Stimulated activated CD8-positive, alpha-beta memory T cell treated with anti-CD3 and anti-CD28 coated beads, Interleukin-12 subunit alpha, Interleukin-12 subunit beta, amount 100 ng/mL, for 4 hours (primary cell): ENCODE data around the gene ALOX5.
A peak's percentile ranks its signal among the peaks of the same experiment; 100 is the strongest.
"Not testable (repeated sequence)": the region's sequence is repeated elsewhere in the genome, so short reads cannot be mapped to it uniquely, and the experiment has no call there.

Source experiments
- DNase-seq: peaks from one replicate; pipeline ENCODE4 v3.0.0-alpha.2; 2020; ENCODE audit warnings: low read depth

The ALOX5 gene

GRCh38 chr10:45404770-45405120 is 30.7 kb downstream of the ALOX5 start:
- no peak for DNase-seq

- DNase-seq, result no peak
Measured at GRCh38 chr10:45407542-45407941, 33.5 kb downstream of the ALOX5 start.

- DNase-seq, result no peak
Measured at GRCh38 chr10:45408421-45409319, 34.7 kb downstream of the ALOX5 start.

DNA sequence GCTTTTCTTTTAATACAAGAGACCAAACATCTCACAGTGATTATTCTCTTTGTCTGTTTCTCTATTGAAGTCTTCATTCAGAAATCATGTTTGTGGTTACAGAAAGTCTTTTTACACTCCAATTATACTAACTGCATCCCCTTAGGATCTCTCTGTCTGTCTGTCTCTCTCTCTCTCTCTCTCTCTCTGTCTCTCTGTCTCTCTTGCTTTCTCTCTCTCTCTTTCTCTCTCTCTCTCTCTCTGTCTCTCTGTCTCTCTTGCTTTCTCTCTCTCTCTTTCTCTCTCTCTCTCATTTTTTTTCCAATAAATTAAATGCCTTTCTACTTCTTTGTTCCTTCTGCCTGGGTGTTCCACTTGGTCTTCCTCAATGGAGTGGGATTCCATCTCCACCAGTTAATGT is 35.3 kb downstream of the ALOX5 start:
- DNase-seq, result not testable (repeated sequence)

- DNase-seq, result no peak
Measured at GRCh38 chr10:45409782-45410181, 35.8 kb downstream of the ALOX5 start.

- DNase-seq, result no peak
Measured at GRCh38 chr10:45410489-45410806, 36.4 kb downstream of the ALOX5 start.

- DNase-seq, result no peak
Measured at GRCh38 chr10:45410807-45411606, 37.0 kb downstream of the ALOX5 start.

DNA sequence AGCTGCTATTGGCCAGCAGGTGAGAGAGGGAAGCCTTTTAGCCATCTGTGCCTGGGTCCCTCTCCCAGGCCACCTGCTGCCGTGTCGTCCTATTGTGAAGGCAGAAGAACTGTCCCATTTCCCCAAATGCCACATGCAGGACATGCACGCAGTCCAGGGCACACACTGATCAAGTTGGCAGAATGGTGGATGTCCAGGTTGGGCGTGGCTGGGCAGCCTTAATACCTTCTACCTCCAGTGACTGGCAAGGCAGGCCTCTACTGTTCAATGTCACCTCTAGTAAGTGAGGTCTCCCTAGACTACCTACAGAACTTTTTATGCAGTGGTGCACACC is 37.6 kb downstream of the ALOX5 start:
- no peak for DNase-seq

- not testable (repeated sequence) for DNase-seq
Measured at GRCh38 chr10:45415062-45415461, 41.0 kb downstream of the ALOX5 start.

GRCh38 chr10:45416603-45417002 is 42.6 kb downstream of the ALOX5 start:
- DNase-seq, result no peak

- DNase-seq, result no peak
Measured at GRCh38 chr10:45417746-45418145, 43.7 kb downstream of the ALOX5 start.

- DNase-seq, result no peak
Measured at GRCh38 chr10:45418417-45418848, 44.4 kb downstream of the ALOX5 start.

DNA sequence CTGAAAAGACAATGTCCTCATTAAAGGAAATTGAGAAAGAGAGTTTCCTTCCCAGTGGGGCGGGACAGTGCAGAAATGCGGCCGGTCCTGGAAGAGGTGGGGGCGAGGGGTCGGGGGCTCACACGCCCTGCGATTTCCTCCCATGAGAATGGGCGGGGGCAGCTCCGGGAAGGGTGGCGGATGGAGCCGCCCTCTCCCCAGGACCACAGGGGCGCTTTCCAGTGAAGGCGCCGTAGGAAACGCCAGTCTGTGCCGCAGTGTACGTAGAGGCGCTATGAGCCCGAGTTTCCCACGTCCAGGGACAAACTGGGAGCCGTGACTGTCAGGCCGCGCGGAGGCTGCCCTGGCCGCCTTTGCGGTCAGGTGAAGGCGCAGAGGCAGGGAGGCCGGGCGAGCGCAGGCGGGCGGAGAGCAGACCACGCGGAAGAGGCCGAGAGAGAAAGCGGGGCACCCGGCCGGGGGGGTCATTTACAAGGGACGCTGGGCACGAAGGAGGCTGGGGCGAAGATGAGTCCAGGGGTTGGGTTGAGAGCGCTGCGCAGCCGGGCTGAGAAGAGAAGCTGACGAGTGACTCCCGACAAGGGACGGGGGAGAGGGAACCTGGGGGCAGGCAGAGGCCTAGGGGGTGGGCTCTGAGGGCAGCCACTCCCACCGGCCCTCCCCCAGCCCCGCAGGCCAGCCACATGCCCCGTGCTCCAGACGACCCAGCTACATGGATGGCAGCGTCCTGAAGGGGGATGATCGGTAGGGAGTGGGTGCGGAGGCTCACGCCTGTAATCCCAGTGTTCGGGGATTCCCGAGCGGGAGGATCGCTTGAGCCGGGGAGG is 45.0 kb downstream of the ALOX5 start:
- peak; percentile 41 for DNase-seq

GRCh38 chr10:45419676-45420025 is 45.6 kb downstream of the ALOX5 start:
- no peak for DNase-seq

- no peak for DNase-seq
Measured at GRCh38 chr10:45420453-45421192, 46.6 kb downstream of the ALOX5 start.

DNA sequence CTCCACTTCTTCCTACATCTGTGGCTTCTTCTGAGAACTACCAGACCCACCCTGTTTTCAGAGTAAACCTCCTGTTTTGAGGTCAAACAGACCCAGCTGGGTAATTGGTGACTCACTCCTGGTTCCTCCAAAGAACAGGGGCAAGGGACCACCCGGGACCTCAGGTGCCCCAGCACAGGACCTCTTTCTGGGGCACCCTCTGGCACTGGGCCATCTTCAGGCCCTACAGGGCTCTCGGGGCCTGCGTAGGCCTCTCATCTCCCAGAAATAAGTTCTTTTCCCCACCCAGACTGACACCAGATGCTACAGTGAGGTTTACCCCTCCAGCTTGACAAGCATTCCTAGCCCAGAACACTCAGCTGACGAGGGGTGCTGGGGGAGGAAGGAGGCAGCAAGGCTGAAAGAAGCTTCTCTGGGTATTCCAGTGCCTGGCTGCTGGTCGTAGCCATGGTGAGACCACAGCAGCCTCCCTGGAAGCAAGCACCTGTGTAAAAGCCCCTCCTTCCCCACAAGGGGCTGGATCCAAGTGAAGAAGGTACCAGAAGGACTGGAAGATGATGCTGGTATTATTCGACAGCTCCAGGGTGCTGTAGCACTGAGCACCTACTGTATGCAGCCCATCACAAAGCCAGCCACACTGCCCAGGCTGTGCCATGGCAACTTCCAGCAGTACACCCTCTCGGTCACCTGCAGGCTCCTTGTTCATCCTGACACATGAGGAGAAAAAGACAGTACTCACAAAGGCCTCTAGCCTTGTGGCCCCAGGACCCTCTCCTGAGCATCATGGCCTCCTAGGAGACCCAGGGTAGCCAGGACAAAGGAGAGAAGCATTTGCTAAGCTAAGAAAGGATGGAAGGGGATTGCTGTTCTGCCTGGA is 47.4 kb downstream of the ALOX5 start:
- DNase-seq, result no peak

DNA sequence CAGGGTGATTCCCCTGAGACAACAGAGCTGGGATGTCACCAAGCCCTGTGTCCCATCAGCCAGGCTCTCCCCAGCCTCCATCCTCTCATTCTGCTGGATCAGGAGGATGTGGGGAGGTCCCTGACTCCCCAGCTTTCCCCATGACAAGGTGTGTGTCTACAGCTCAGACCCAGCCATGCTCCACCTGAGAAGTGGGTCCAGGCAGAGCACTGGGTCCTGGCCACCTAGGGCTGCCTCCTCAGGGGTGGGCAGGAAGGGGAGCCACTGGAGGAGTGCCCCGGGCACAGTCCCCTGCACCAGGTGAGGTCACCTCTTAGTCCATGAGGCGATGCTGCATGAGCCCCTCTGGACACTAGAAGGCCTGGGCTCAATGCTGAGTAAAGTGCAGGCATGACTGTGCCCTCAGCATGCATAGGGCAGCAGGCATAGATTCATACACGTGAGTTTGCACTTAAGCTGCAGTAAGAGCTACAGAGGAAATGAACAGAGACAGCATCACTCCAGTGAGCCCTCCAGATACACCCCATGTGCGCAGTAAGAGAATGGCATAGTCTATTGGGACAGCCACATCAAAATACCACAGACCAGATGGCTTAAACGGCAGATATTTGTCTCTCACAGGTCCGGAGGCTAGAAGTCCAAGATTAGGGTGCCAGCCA is 48.3 kb downstream of the ALOX5 start:
- DNase-seq, result no peak

GRCh38 chr10:45422866-45423659 is 49.0 kb downstream of the ALOX5 start:
- DNase-seq, result no peak

- DNase-seq, result no peak
Measured at GRCh38 chr10:45423976-45424499, 50.0 kb downstream of the ALOX5 start.
